H1 (cell line): ENCODE measurements around the gene PMM1. TPM values are rescaled to one million over a fixed set of nuclear protein-coding genes. Genes with fewer than 3 reads are reported as not detected.

ENCODE experiments used
- CTCF ChIA-PET: fragments of 300-600 bp; sonication (Branson Sonifier 250); formaldehyde crosslinking; loops from one replicate; lab custom pipeline; 2021; ENCODE audit not compliant: partially characterized antibody; lab: Charles Lee
- POLR2A ChIA-PET: fragments of 300-600 bp; sonication (Branson Sonifier 250); formaldehyde crosslinking; loops from one replicate; lab custom pipeline; 2021; ENCODE audit warnings: inconsistent platforms; ENCODE audit not compliant: partially characterized antibody; lab: Charles Lee
- DNase-seq, 2 experiments: peaks; one replicate each; pipeline versions ENCODE4 v3.0.0 to v3.0.0-alpha.2; 2010 to 2022; ENCODE audit warnings: low spot score in 2 of 2, low read depth in 1 of 2, mixed read lengths in 1 of 2
- FAIRE-seq: peaks from 2 replicates; lab custom pipeline; 2011; peaks lifted over from hg19 to GRCh38; lab: Jason Lieb, UNC
- H2AFZ ChIP-seq: 2 replicates; pipeline ENCODE4 v1.8.1; 2012; ENCODE audit warnings: low read length, inconsistent platforms
- H2AK5ac ChIP-seq: 2 replicates; pipeline ENCODE4 v1.6.1; 2013; ENCODE audit warnings: low read depth, low read length
- H2BK120ac ChIP-seq: replicated peaks from 2 replicates; pipeline ENCODE3; 2013; ENCODE audit warnings: low read depth, low read length, inconsistent platforms
- H2BK12ac ChIP-seq: 2 replicates; pipeline ENCODE4 v1.6.1; 2013; ENCODE audit warnings: low read depth, low read length
- H2BK15ac ChIP-seq: 2 replicates; pipeline ENCODE4 v1.6.1; 2013; ENCODE audit warnings: low read length
- H2BK20ac ChIP-seq: 2 replicates; pipeline ENCODE4 v1.6.1; 2013; ENCODE audit warnings: low read length
- H2BK5ac ChIP-seq: 2 replicates; pipeline ENCODE4 v1.6.1; 2013; ENCODE audit warnings: low read depth, low read length
- H3K14ac ChIP-seq: 2 replicates; pipeline ENCODE4 v1.6.1; 2013; ENCODE audit warnings: inconsistent platforms; ENCODE audit not compliant: insufficient read length
- H3K18ac ChIP-seq: 2 replicates; pipeline ENCODE4 v1.6.1; 2013; ENCODE audit warnings: low read length; ENCODE audit errors: extremely low read depth
- H3K23ac ChIP-seq: 2 replicates; pipeline ENCODE4 v1.6.1; 2013; ENCODE audit warnings: inconsistent platforms; ENCODE audit not compliant: insufficient read length
- H3K23me2 ChIP-seq: 2 replicates; pipeline ENCODE4 v1.6.1; 2013; ENCODE audit warnings: low read depth, low read length
- H3K27ac ChIP-seq: 2 replicates; pipeline ENCODE4 v1.6.1; 2011; ENCODE audit warnings: low read depth, low read length, inconsistent platforms
- H3K27me3 ChIP-seq, 4 experiments: replicated peaks in 1 of 4; 1 replicate in 1 of 4; 2 replicates in 3 of 4; pipeline versions ENCODE4 v1.6.1 to v1.8.1; 2011 to 2013; ENCODE audit warnings: low read length in 3 of 4, mild to moderate bottlenecking in 3 of 4, inconsistent platforms in 2 of 4, mixed read lengths in 2 of 4, moderate library complexity in 1 of 4; ENCODE audit not compliant: control insufficient read depth in 3 of 4, insufficient read depth in 3 of 4; ENCODE audit errors: extremely low read depth in 1 of 4
- H3K36me3 ChIP-seq, 4 experiments: 2 replicates each; pipeline versions ENCODE4 v1.6.1 to v1.8.1; 2011 to 2013; ENCODE audit warnings: mild to moderate bottlenecking in 4 of 4, low read length in 3 of 4, moderate library complexity in 2 of 4, control low read depth in 1 of 4, inconsistent platforms in 1 of 4; ENCODE audit not compliant: insufficient read depth in 4 of 4, control insufficient read depth in 2 of 4
- H3K4ac ChIP-seq: replicated peaks from 2 replicates; pipeline ENCODE3; 2013; ENCODE audit warnings: low read length, low read depth, mixed read lengths, inconsistent platforms; ENCODE audit not compliant: insufficient read length
- H3K4me1 ChIP-seq, 4 experiments: replicated peaks in 1 of 4; 1 replicate in 1 of 4; 2 replicates in 3 of 4; pipeline versions ENCODE4 v1.6.1 to v1.8.1; 2011 to 2013; ENCODE audit warnings: low read length in 3 of 4, inconsistent platforms in 2 of 4, mixed read lengths in 1 of 4; ENCODE audit not compliant: insufficient read depth in 4 of 4, control insufficient read depth in 3 of 4
- H3K4me2 ChIP-seq, 2 experiments: 2 replicates each; pipeline versions ENCODE4 v1.6.1 to v1.8.1; 2011 to 2013; ENCODE audit warnings: low read depth in 2 of 2, low read length in 2 of 2, control low read depth in 1 of 2, inconsistent platforms in 1 of 2, mild to moderate bottlenecking in 1 of 2; ENCODE audit not compliant: insufficient read depth in 1 of 2
- H3K4me3 ChIP-seq, 4 experiments: fragments of 200-600, 300-600 bp in 1 of 4; sonication (generic), shearing (Covaris generic), sonication (Bioruptor Twin) in 1 of 4; 2 replicates each; pipeline versions ENCODE4 v1.5.1 to v1.8.1; 2011 to 2016; ENCODE audit warnings: low read length in 4 of 4, low read depth in 3 of 4, control low read depth in 2 of 4, inconsistent platforms in 2 of 4, mild to moderate bottlenecking in 2 of 4, mixed read lengths in 1 of 4, moderate library complexity in 1 of 4; ENCODE audit not compliant: insufficient read depth in 2 of 4; ENCODE audit errors: extremely low read depth in 1 of 4
- H3K56ac ChIP-seq: replicated peaks from 2 replicates; pipeline ENCODE3; 2013; ENCODE audit warnings: low read depth, mild to moderate bottlenecking, mixed read lengths, low read length, inconsistent platforms; ENCODE audit not compliant: insufficient read length
- H3K79me1 ChIP-seq: 2 replicates; pipeline ENCODE4 v1.6.1; 2013; ENCODE audit warnings: low read depth, low read length, control low read depth
- H3K79me2 ChIP-seq, 2 experiments: 2 replicates each; pipeline versions ENCODE4 v1.6.1 to v1.8.1; 2012 to 2013; ENCODE audit warnings: low read length in 2 of 2, mild to moderate bottlenecking in 2 of 2, inconsistent platforms in 1 of 2; ENCODE audit not compliant: insufficient read depth in 2 of 2, control insufficient read depth in 1 of 2
- H3K9ac ChIP-seq, 4 experiments: replicated peaks in 1 of 4; 1 replicate in 1 of 4; 2 replicates in 3 of 4; pipeline versions ENCODE4 v1.6.1 to v1.8.1; 2011 to 2013; ENCODE audit warnings: low read depth in 3 of 4, low read length in 3 of 4, control low read depth in 2 of 4, mild to moderate bottlenecking in 2 of 4, moderate library complexity in 2 of 4, inconsistent platforms in 1 of 4; ENCODE audit errors: extremely low read depth in 1 of 4
- H3K9me3 ChIP-seq, 2 experiments: 2 replicates each; pipeline versions ENCODE4 v1.6.1 to v1.8.1; 2012 to 2013; ENCODE audit warnings: mild to moderate bottlenecking in 2 of 2, moderate library complexity in 2 of 2, control low read depth in 1 of 2, inconsistent platforms in 1 of 2, low read depth in 1 of 2, low read length in 1 of 2, mixed read lengths in 1 of 2; ENCODE audit not compliant: insufficient read depth in 2 of 2
- H4K20me1 ChIP-seq, 2 experiments: replicated peaks in 1 of 2; 2 replicates each; pipeline versions ENCODE3 to v1.8.1; 2011 to 2013; ENCODE audit warnings: inconsistent platforms in 2 of 2, low read length in 2 of 2, mild to moderate bottlenecking in 1 of 2; ENCODE audit not compliant: insufficient read depth in 2 of 2, control insufficient read depth in 1 of 2
- H4K5ac ChIP-seq: 2 replicates; pipeline ENCODE4 v1.6.1; 2013; ENCODE audit warnings: low read length, low read depth, mixed read lengths, inconsistent platforms; ENCODE audit not compliant: insufficient read length
- H4K8ac ChIP-seq: 2 replicates; pipeline ENCODE4 v1.8.0; 2013; ENCODE audit warnings: mild to moderate bottlenecking, moderate library complexity, low read length, inconsistent platforms; ENCODE audit not compliant: insufficient read depth; ENCODE audit errors: extremely low read depth
- H4K91ac ChIP-seq: replicated peaks from 2 replicates; pipeline ENCODE3; 2013; ENCODE audit warnings: low read length, mixed read lengths, inconsistent platforms; ENCODE audit not compliant: insufficient read length
- CBX5 ChIP-seq: fragments of 300-800, 300-1000 bp; sonication (generic); IDR thresholded peaks from 2 replicates; pipeline ENCODE4 v1.7.1; 2016; ENCODE audit warnings: antibody characterized with exemption, low read length, low read depth
- EP300 ChIP-seq, 2 experiments: IDR thresholded peaks; 1 replicate in 1 of 2; 2 replicates in 1 of 2; pipeline ENCODE4 v1.6.1; 2011 to 2012; ENCODE audit warnings: low read depth in 2 of 2, low read length in 2 of 2, mild to moderate bottlenecking in 2 of 2, borderline replicate concordance in 1 of 2, inconsistent platforms in 1 of 2, moderate library complexity in 1 of 2
- HDAC6 ChIP-seq: IDR thresholded peaks from one replicate; pipeline ENCODE4 v1.7.1; 2012; ENCODE audit warnings: low read depth, mild to moderate bottlenecking, inconsistent platforms, low read length, moderate library complexity
- KDM4A ChIP-seq: IDR thresholded peaks from one replicate; pipeline ENCODE4 v1.7.1; 2012; ENCODE audit warnings: low read depth, mild to moderate bottlenecking, moderate library complexity, low read length, inconsistent platforms; ENCODE audit not compliant: severe bottlenecking
- KDM5A ChIP-seq: fragments of 200-600 bp; IDR thresholded peaks from 2 replicates; pipeline ENCODE4 v1.7.1; 2012; ENCODE audit warnings: mild to moderate bottlenecking, low read length, inconsistent platforms, mixed read lengths
- RBBP5 ChIP-seq: IDR thresholded peaks from 2 replicates; pipeline ENCODE4 v1.7.1; 2012; ENCODE audit warnings: low read depth, mild to moderate bottlenecking, inconsistent platforms, low read length, moderate library complexity, borderline replicate concordance
- RNF2 ChIP-seq: fragments of 200-900, 300-1000 bp; sonication (generic); IDR thresholded peaks from 2 replicates; pipeline ENCODE4 v1.7.1; 2016; ENCODE audit warnings: borderline replicate concordance, low read depth, mild to moderate bottlenecking, antibody characterized with exemption, low read length; ENCODE audit not compliant: poor library complexity, severe bottlenecking; ENCODE audit errors: missing control alignments
- SIRT6 ChIP-seq: IDR thresholded peaks from one replicate; pipeline ENCODE4 v1.7.1; 2012; ENCODE audit warnings: low read length, inconsistent platforms
- TAF1 ChIP-seq: IDR thresholded peaks from 2 replicates; pipeline ENCODE4 v1.6.1; 2011; ENCODE audit warnings: mild to moderate bottlenecking, low read depth, low read length
- WGBS, 2 experiments: shearing (Covaris generic) in 1 of 2; methylation state at CpG; one replicate each; pipeline versions ENCODE4 v1.1.6 to v1.1.7; 2013 to 2015; ENCODE audit warnings: low lambda C conversion rate in 2 of 2, mixed read lengths in 2 of 2, inconsistent platforms in 1 of 2, low coverage in 1 of 2, missing lambda C conversion rate in 1 of 2; ENCODE audit not compliant: insufficient replicate concordance in 2 of 2, insufficient coverage in 1 of 2, insufficient read length in 1 of 2; ENCODE audit errors: extremely low coverage in 1 of 2, missing lambda C conversion rate in 1 of 2; 5-methylcytosine and 5-hydroxymethylcytosine counted together
- polyA plus RNA-seq, 7 experiments: library from polyadenylated mRNA; depleted of rRNA in 3 of 7; stranded (reverse) in 5 of 7; unstranded in 2 of 7; fragments of >200 nt in 5 of 7; fragments of 200-250 nt in 2 of 7; gene quantifications; 1 replicate in 5 of 7; 2 replicates in 1 of 7; 4 replicates in 1 of 7; pipeline versions ENCODE4 v1.2.1 to v1.2.3, GENCODE V29; 2011 to 2013; ENCODE audit warnings: missing spikeins in 2 of 7, mixed read lengths in 2 of 7
- total RNA-seq: library from RNA; stranded (reverse); fragmentation: NEBNext Ultra II Directional; extraction: Animal tissue kit (Norgen Biotek cat#: 25700); gene quantifications from 2 replicates; pipeline ENCODE4 v1.2.1, GENCODE V29; 2021
- TF ChIP-seq, protein P1 (sequence below): IDR thresholded peaks from 2 replicates; pipeline ENCODE4 v1.6.1; 2011; ENCODE audit warnings: low read length, improper control_type of control experiment

PMM1 gene
- total and polyA plus RNA-seq, 2 of the 8 experiments (the other 6 are each of a cell fraction or from before 2014, with no cell fraction given): 11.3 to 20.0 TPM

DNA sequence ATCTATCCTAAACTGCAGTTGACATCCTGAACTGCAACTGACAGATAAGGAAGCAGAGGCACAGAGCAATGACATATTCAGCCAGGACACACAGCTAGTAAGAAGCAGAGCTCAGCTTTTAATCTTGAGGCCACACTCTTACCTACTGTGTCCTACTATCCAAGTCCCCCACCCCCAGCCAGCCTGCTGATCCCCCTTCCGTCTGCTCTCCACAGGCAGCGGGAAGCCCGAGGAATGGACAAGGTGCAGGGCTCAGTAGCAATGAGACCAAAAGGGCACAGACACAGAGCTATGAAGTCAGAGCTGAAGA, 49.7 kb downstream of the PMM1 start:
- H2BK120ac ChIP-seq: no peak overlapping the region
- H3K23me2 ChIP-seq: 0 out of 2 replicates have a peak, but pooled peaks cover 2% of the 10 kb centered on the region
- H3K27me3 ChIP-seq: no peaks in the 10 kb centered on the region
- no peak for FAIRE-seq
- H4K5ac ChIP-seq: no peak overlapping the region
- H4K20me1 ChIP-seq: peaks cover 0 to 16% of the 10 kb centered on the region in 2 experiments
- no peak overlapping the region for H4K8ac ChIP-seq
- H3K79me2 ChIP-seq: peaks cover 0 to 43% of the 10 kb centered on the region in 2 experiments; a peak in 3 of 4 replicates
- ChIA-PET POLR2A (interaction anchor here (1.2 to 1.7 kb wide), 3 partner anchors 8 to 49 kb away, joined by 3 to 7 read pairs (median 3); partner anchors contain the start of gene PMM1), CTCF (interaction anchor here (2.8 kb wide), 1 partner anchor 13 kb away, joined by 21 read pairs; no protein-coding TSS in a partner anchor)
- no peak overlapping the region for H2AFZ ChIP-seq
- H3K56ac ChIP-seq: no peak overlapping the region
- H2BK5ac ChIP-seq: no peak overlapping the region; the same call in 1 of the 2 replicates
- no peak overlapping the region for H3K27ac ChIP-seq
- no peak overlapping the region for H4K91ac ChIP-seq
- H3K14ac ChIP-seq: no peak overlapping the region
- no peak overlapping the region for H3K4me2 ChIP-seq
- H3K18ac ChIP-seq: no peak overlapping the region
- H3K4me3 ChIP-seq: no peak overlapping the region
- no peaks in the 10 kb centered on the region for H3K9me3 ChIP-seq
- no peak overlapping the region for H3K23ac ChIP-seq
- H3K4ac ChIP-seq: no peak overlapping the region
- no peak overlapping the region for H2BK15ac ChIP-seq
- peaks cover 0 to 5% (median 3%) of the 10 kb centered on the region in 4 experiments; a peak in 5 of 7 replicates for H3K4me1 ChIP-seq
- H3K79me1 ChIP-seq: peaks cover 12% of the 10 kb centered on the region
- H3K36me3 ChIP-seq: peaks cover 0 to 8% (median 3%) of the 10 kb centered on the region in 4 experiments; a peak in 2 of 8 replicates
- H2BK12ac ChIP-seq: no peak overlapping the region
- WGBS, 2 experiments: 97% methylated on average over 3 of the region's 3 CpGs; no CpG with 5 or more reads in 1 of the 2 experiments
- DNase-seq: no peak
- H3K9ac ChIP-seq: no peak overlapping the region
- no peak overlapping the region for H2AK5ac ChIP-seq
- H2BK20ac ChIP-seq: no peak overlapping the region
- TF ChIP-seq RBBP5: no peak
- no peak for TF ChIP-seq RNF2
- TF ChIP-seq, protein P1, sequence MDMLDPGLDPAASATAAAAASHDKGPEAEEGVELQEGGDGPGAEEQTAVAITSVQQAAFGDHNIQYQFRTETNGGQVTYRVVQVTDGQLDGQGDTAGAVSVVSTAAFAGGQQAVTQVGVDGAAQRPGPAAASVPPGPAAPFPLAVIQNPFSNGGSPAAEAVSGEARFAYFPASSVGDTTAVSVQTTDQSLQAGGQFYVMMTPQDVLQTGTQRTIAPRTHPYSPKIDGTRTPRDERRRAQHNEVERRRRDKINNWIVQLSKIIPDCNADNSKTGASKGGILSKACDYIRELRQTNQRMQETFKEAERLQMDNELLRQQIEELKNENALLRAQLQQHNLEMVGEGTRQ: no peak
- TF ChIP-seq EP300 (IDR thresholded peaks at IDR 0.05; ENCODE audit: borderline replicate concordance in 1 of 2, low read depth in 2 of 2, low read length in 2 of 2): no peak
- TF ChIP-seq HDAC6: no peak
- no peak for TF ChIP-seq SIRT6
- no peak for TF ChIP-seq TAF1
- no peak for TF ChIP-seq KDM4A
- TF ChIP-seq KDM5A: no peak
- TF ChIP-seq CBX5: no peak
